Measurements from ENCODE around the gene CHST15.

Gene CHST15

GRCh38 chr10:124008681-124009080 is 84.7 kb downstream of the CHST15 start:
- FAIRE-seq, result no peak

GRCh38 chr10:124008187-124008586 is 85.2 kb downstream of the CHST15 start:
- no peak for FAIRE-seq

GRCh38 chr10:124007773-124008145 is 85.6 kb downstream of the CHST15 start:
- FAIRE-seq, result no peak

GRCh38 chr10:124007102-124007772 is 86.2 kb downstream of the CHST15 start:
- FAIRE-seq, result no peak

- no peak for FAIRE-seq
These were observed 86.9 kb downstream of the CHST15 start for GRCh38 chr10:124006526-124006925.

- FAIRE-seq, result no peak
These were observed 87.4 kb downstream of the CHST15 start for GRCh38 chr10:124005991-124006392.

GRCh38 chr10:124005091-124005490 is 88.3 kb downstream of the CHST15 start:
- FAIRE-seq, result no peak

- FAIRE-seq, result no peak
These were observed 88.8 kb downstream of the CHST15 start for GRCh38 chr10:124004663-124005004.

- no peak for FAIRE-seq
These were observed 89.3 kb downstream of the CHST15 start for GRCh38 chr10:124003871-124004662.

- no peak for FAIRE-seq
These were observed 89.9 kb downstream of the CHST15 start for GRCh38 chr10:124003481-124003870.

GRCh38 chr10:124003070-124003419 is 90.4 kb downstream of the CHST15 start:
- no peak for FAIRE-seq

GRCh38 chr10:124002391-124003069 is 90.9 kb downstream of the CHST15 start:
- no peak for FAIRE-seq

GRCh38 chr10:124001391-124002148 is 91.8 kb downstream of the CHST15 start:
- FAIRE-seq, result no peak

GRCh38 chr10:124000792-124001201 is 92.6 kb downstream of the CHST15 start:
- FAIRE-seq, result no peak

- FAIRE-seq, result no peak
These were observed 93.3 kb downstream of the CHST15 start for GRCh38 chr10:123999956-124000615.

- FAIRE-seq, result no peak
These were observed 94.1 kb downstream of the CHST15 start for GRCh38 chr10:123999261-123999660.

GRCh38 chr10:123998197-123999141 is 94.9 kb downstream of the CHST15 start:
- no peak for FAIRE-seq

GRCh38 chr10:123997486-123998196 is 95.8 kb downstream of the CHST15 start:
- FAIRE-seq, result no peak

GRCh38 chr10:123997013-123997412 is 96.4 kb downstream of the CHST15 start:
- no peak for FAIRE-seq

- no peak for FAIRE-seq
These were observed 97.1 kb downstream of the CHST15 start for GRCh38 chr10:123996302-123996701.
